CD4-positive, alpha-beta T cell treated with Interleukin-4 for 1 hour (primary cell): Measurements from ENCODE around the gene SOX14.

ENCODE experiments used
- DNase-seq, 2 donors: peaks; one replicate each; pipeline ENCODE4 v3.0.0-alpha.2; 2020 to 2022

SOX14 gene

GRCh38 chr3:137768361-137769321, 4.5 kb downstream of the SOX14 start:
- DNase-seq: no peak

GRCh38 chr3:137769322-137770065, 5.4 kb downstream of the SOX14 start:
- DNase-seq: no peak

DNA sequence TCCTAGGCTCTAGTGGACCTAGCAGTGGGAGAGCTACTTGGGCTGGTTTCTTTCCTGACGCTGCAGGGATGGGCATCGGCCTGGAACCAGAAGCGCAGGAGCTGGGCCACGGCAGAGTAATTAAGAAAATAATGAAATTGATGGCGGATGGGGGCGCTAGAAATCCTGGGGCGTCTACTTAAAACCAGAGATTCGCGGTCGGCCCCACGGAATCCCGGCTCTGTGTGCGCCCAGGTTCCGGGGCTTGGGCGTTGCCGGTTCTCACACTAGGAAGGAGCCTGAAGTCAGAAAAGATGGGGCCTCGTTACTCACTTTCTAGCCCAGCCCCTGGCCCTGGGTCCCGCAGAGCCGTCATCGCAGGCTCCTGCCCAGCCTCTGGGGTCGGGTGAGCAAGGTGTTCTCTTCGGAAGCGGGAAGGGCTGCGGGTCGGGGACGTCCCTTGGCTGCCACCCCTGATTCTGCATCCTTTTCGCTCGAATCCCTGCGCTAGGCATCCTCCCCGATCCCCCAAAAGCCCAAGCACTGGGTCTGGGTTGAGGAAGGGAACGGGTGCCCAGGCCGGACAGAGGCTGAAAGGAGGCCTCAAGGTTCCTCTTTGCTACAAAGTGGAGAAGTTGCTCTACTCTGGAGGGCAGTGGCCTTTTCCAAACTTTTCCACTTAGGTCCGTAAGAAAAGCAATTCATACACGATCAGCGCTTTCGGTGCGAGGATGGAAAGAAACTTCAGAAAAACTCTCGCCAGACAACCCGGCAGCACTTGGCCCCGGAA, 6.1 kb downstream of the SOX14 start:
- no peak for DNase-seq

DNA sequence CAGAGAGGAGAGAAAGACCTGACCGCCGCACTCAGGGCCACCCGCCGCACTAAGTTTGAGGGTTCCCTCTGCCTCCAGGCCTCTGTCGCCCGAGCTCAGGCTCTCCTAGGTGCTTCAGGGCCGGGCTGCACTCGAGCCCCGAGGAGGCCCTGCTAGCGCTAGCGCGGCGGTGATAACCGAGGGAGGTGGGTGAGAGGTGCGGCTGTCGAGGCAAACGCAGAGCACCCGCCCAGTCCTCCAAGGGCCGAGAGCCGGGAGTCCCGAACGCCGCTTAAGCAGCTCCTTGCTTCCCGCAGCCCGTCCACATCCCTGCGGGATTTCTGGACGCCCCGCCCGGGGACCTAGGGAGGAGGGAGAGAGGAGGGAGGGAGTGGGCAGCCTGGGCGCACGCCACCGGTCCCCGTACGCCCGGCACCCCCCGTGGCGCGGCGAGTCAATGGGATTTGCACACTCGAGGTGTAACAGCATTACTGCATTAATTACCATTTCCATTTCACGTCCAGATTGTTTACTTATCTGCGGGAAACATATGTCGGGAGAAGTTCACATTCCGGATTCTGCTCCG, 6.8 kb downstream of the SOX14 start:
- DNase-seq: no peak

DNA sequence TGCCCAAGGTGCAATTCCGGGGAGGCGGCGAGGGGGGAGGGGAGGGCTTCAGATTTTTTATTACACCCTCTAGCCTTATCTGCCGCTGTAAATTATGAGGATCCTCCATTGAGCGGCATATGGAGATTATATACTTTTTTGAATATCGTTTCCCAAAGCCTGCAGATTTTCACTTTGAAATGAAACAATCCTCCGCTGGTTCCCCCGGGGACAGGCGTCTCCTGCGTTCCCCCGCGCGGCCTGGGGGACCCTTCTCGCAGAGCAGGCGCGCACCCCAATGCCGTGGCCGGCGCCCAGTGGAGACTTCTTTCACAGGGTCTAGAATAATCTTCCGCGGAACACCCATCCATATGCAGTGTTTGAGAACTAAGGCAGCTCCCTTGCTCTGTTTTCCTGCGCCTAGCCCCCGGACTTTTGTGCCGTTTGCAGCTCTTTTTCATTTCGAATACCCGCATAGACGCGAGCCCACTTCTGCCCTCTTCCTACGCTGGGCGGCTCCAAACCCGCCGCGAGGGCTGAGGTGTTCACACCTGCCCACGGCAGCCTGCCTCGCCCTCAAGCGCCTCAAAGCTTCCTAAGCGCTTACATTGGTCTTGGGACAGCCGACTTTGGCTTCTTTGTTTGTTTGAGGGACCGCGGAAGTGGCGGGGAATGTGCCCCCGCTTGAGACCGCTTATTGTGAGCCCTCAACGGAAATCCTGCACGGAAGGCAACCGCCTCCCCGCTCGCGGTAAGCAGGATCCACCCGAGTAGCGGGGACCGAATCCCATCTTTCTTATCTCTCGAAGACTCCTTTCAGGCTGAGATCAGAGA, 7.5 kb downstream of the SOX14 start:
- no peak for DNase-seq

DNA sequence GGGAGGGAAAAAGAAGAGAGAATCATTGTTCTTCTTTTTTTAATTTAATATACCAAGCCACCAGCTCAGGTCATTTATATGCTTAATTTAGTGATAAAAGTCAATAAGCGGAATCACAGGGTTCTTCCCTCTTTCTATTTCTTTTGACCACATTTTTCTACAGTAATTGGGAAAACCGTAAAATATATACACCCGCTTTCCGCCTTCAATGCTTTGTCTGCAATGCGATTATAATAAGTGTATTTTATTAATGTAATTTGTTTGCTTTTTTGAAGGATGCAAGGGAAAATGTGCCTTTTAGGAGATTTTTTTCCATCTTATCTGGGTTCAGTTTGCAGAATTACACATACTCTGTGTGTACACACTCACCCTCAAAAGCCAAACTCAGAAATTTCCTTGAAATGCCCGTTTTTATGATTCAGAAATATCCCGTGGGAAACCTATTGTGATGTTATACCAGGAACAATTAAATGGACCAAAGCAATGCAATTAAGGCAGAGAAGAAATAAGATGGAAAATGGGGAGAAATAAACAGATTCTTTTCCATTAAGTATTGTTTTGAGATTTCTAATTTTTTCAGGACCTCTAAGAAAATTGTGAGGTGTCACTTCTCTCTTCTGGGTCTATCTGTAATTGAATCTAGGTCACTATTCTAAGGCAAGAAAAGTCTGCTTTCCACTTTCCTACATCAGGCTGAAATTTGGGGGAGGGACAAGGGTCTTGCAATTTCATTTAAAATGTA, 8.3 kb downstream of the SOX14 start:
- no peak for DNase-seq

- DNase-seq: no peak
These were observed 14.8 kb downstream of the SOX14 start for GRCh38 chr3:137778941-137779340.

GRCh38 chr3:137787529-137787928, 23.4 kb downstream of the SOX14 start:
- DNase-seq: no peak

- DNase-seq: no peak
These were observed 25.1 kb downstream of the SOX14 start for GRCh38 chr3:137789236-137789635.

- DNase-seq: no peak
These were observed 28.6 kb downstream of the SOX14 start for GRCh38 chr3:137792626-137793271.

DNA sequence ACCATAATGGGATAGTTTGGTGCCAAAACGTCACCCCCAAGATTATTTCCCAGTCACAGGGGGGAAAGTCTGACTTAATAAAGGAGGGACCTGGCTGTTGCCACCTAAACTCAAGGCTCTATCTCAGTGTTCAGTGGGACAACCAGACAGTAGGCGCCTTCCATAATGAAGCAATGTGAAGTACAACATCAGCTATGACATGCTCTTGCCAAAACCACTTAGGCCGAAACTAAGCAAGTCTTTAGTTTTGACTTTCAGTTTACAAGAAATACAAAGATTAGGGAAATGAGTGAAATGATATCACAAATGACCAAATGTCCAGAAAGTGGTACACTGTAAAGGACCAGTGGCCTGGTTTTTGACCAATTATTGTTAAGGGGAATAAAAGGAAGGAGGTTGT, 32.9 kb downstream of the SOX14 start:
- DNase-seq: no peak

GRCh38 chr3:137803215-137803614, 39.1 kb downstream of the SOX14 start:
- DNase-seq: no peak

DNA sequence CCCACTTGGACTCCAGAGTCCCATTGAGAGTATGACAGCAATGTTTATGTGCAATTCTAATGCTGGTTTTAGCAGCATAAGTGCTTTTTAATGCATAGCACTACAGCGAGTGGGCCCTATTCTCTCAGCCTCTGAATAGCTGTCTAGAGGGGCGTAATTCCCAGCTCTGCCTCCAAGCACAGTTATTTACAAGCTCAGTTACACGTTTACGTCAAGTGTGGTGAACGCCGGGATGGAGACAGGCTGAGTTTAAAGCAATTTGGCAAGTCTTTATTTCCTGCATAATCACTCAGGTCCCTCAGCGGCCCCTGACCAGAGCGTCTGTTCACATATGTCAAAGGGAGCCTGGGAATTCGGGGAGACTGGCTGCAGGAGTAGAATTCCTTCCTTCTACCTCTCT, 43.9 kb downstream of the SOX14 start:
- no peak for DNase-seq

GRCh38 chr3:137809509-137809908, 45.4 kb downstream of the SOX14 start:
- DNase-seq: no peak

DNA sequence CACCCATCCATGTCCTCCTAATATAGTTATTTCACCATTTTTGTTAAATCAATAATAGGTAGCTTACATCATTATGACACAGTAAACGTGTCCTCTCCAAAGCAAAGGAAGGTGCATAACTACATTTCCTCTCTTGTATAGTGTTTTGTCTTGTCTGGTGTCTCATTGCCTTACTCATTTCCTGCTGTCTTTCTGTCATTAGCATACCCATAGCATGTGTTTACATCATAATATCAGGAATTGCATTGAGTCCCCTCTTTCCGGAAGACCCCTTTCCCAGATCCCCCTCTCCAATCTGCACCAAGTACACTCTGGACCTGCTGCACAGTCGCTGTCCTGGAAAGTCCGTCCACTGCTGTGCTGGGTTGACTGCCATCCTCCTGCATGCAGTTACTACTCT, 47.9 kb downstream of the SOX14 start:
- no peak for DNase-seq

GRCh38 chr3:137815251-137815650, 51.1 kb downstream of the SOX14 start:
- DNase-seq: no peak
